Smooth muscle cell (in vitro differentiated cells): Measurements from ENCODE around the gene OR2C1. TPM values are rescaled to one million over a fixed set of nuclear protein-coding genes. Genes with fewer than 3 reads are reported as not detected.

Source experiments
- DNase-seq: peaks from one replicate; lab custom pipeline; 2025; ENCODE audit not compliant: unreplicated experiment; lab: John Stamatoyannopoulos, UW
- H2AFZ ChIP-seq: fragments of 200-600 bp; sonication (generic); 2 replicates; pipeline ENCODE4 v1.6.0; 2016; ENCODE audit warnings: antibody characterized with exemption, low read depth, mild to moderate bottlenecking
- H3F3A ChIP-seq: fragments of 200-600 bp; sonication (generic); 2 replicates; pipeline ENCODE4 v1.6.0; 2017; ENCODE audit warnings: antibody characterized with exemption, low read depth
- H3K27ac ChIP-seq: fragments of 200-600 bp; sonication (generic); 2 replicates; pipeline ENCODE4 v1.5.1; 2016; ENCODE audit warnings: low read depth, mild to moderate bottlenecking
- H3K27me3 ChIP-seq: fragments of 200-600 bp; sonication (generic); 2 replicates; pipeline ENCODE4 v1.6.1; 2016; ENCODE audit warnings: low read depth, mild to moderate bottlenecking
- H3K36me3 ChIP-seq: fragments of 200-600 bp; sonication (generic); 2 replicates; pipeline ENCODE4 v1.5.1; 2016; ENCODE audit warnings: low read depth
- H3K4me1 ChIP-seq: fragments of 200-600 bp; sonication (generic); 2 replicates; pipeline ENCODE4 v1.5.1; 2016; ENCODE audit warnings: low read depth
- H3K4me2 ChIP-seq: fragments of 200-600 bp; sonication (generic); 2 replicates; pipeline ENCODE4 v1.6.0; 2016; ENCODE audit warnings: mild to moderate bottlenecking
- H3K4me3 ChIP-seq: fragments of 200-600 bp; sonication (generic); 2 replicates; pipeline ENCODE4 v1.5.1; 2016; ENCODE audit warnings: mild to moderate bottlenecking
- H3K79me2 ChIP-seq: fragments of 200-600 bp; sonication (generic); 2 replicates; pipeline ENCODE4 v1.6.0; 2016; ENCODE audit warnings: low read depth, mild to moderate bottlenecking
- H3K9ac ChIP-seq: fragments of 200-600 bp; sonication (generic); 2 replicates; pipeline ENCODE4 v1.6.0; 2016; ENCODE audit warnings: low read depth
- H3K9me3 ChIP-seq: fragments of 200-600 bp; sonication (generic); replicated peaks from 2 replicates; pipeline ENCODE4 v1.5.1; 2016; ENCODE audit warnings: low read depth
- H4K20me1 ChIP-seq: fragments of 200-600 bp; sonication (generic); 2 replicates; pipeline ENCODE4 v1.6.0; 2016; ENCODE audit warnings: low read depth
- CTCF ChIP-seq: fragments of 200-600 bp; sonication (generic); IDR thresholded peaks from 2 replicates; pipeline ENCODE4 v1.5.1; 2017; ENCODE audit warnings: borderline replicate concordance, mild to moderate bottlenecking, antibody characterized with exemption; ENCODE audit not compliant: insufficient read depth, poor library complexity, severe bottlenecking
- WGBS: methylation state at CpG from one replicate; pipeline ENCODE4 v1.1.7; 2016; ENCODE audit warnings: low lambda C conversion rate; 5-methylcytosine and 5-hydroxymethylcytosine counted together
- polyA plus RNA-seq: library from polyadenylated mRNA; unstranded; fragments of >200 nt; fragmentation: Nextera tagmentation; extraction: Ambion mirVana; gene quantifications from 2 replicates; pipeline ENCODE4 v1.2.1, GENCODE V29; 2016
- total RNA-seq: library from RNA; depleted of rRNA; stranded (reverse); fragments of >200 nt; gene quantifications from 2 replicates; pipeline ENCODE4 v1.2.3, GENCODE V29; 2014

The OR2C1 gene
- total and polyA plus RNA-seq, 2 experiments from 2014 or later: not detected

GRCh38 chr16:3321816-3322215 lies 33.9 kb upstream of the OR2C1 start:
- peaks cover 22% of the 10 kb centered on the region for H3K9me3 ChIP-seq

GRCh38 chr16:3327514-3327913 lies 28.2 kb upstream of the OR2C1 start:
- H3K27me3 ChIP-seq: no peaks in the 10 kb centered on the region
- H3K36me3 ChIP-seq: no peaks in the 10 kb centered on the region
- H3K4me1 ChIP-seq: no peaks in the 10 kb centered on the region
- no peak overlapping the region for H3K4me3 ChIP-seq
- no peak overlapping the region for H3K27ac ChIP-seq
- DNase-seq: no peak
- H3K79me2 ChIP-seq: no peaks in the 10 kb centered on the region
- 88% methylated on average over 4 of the region's 4 CpGs for WGBS
- no peak for TF ChIP-seq CTCF
- H3K4me2 ChIP-seq: no peak overlapping the region
- no peaks in the 10 kb centered on the region for H3F3A ChIP-seq
- no peak overlapping the region for H2AFZ ChIP-seq
- H3K9ac ChIP-seq: no peak overlapping the region
- H3K9me3 ChIP-seq: no peaks in the 10 kb centered on the region
- H4K20me1 ChIP-seq: no peaks in the 10 kb centered on the region

More at GRCh38 chr16:3321816-3322215, 33.9 kb upstream of the OR2C1 start:
- H3K4me1 ChIP-seq: no peaks in the 10 kb centered on the region
- no peaks in the 10 kb centered on the region for H4K20me1 ChIP-seq
- no peaks in the 10 kb centered on the region for H3K27me3 ChIP-seq
- no peak for DNase-seq
- no peak for TF ChIP-seq CTCF
- H3K9ac ChIP-seq: no peak overlapping the region
- H3K27ac ChIP-seq: no peak overlapping the region
- no peak overlapping the region for H3K4me2 ChIP-seq
- H2AFZ ChIP-seq: no peak overlapping the region
- no peaks in the 10 kb centered on the region for H3F3A ChIP-seq
- peaks cover 21% of the 10 kb centered on the region for H3K36me3 ChIP-seq
- no peak overlapping the region for H3K4me3 ChIP-seq
- H3K79me2 ChIP-seq: no peaks in the 10 kb centered on the region
- WGBS: 75% methylated on average over 2 of the region's 2 CpGs

- Histone ChIP-seq H4K20me1 (no peaks in the 10 kb centered on the region), H3F3A (no peaks in the 10 kb centered on the region), H3K4me2 (no peak overlapping the region), H3K27me3 (no peaks in the 10 kb centered on the region), H3K4me1 (no peaks in the 10 kb centered on the region), H3K9me3 (no peaks in the 10 kb centered on the region), H3K9ac (no peak overlapping the region), H3K4me3 (no peak overlapping the region), H2AFZ (no peak overlapping the region), H3K27ac (no peak overlapping the region), H3K79me2 (no peaks in the 10 kb centered on the region), H3K36me3 (no peaks in the 10 kb centered on the region)
- 40% methylated on average over 3 of the region's 3 CpGs for WGBS
- TF ChIP-seq CTCF: no peak
- DNase-seq: no peak
Observed at GRCh38 chr16:3328104-3328503, 27.6 kb upstream of the OR2C1 start.

- no peak overlapping the region for H3K4me3 ChIP-seq
- H3K9ac ChIP-seq: no peak overlapping the region
- H3K4me1 ChIP-seq: no peaks in the 10 kb centered on the region
- no peaks in the 10 kb centered on the region for H3F3A ChIP-seq
- TF ChIP-seq CTCF: no peak
- no peaks in the 10 kb centered on the region for H3K79me2 ChIP-seq
- H3K36me3 ChIP-seq: no peaks in the 10 kb centered on the region
- DNase-seq: no peak
- H3K4me2 ChIP-seq: no peak overlapping the region
- H3K27ac ChIP-seq: no peak overlapping the region
- no peaks in the 10 kb centered on the region for H4K20me1 ChIP-seq
- H2AFZ ChIP-seq: no peak overlapping the region
- 65% methylated on average over 2 of the region's 2 CpGs for WGBS
- H3K27me3 ChIP-seq: no peaks in the 10 kb centered on the region
- H3K9me3 ChIP-seq: no peaks in the 10 kb centered on the region
Observed at GRCh38 chr16:3328643-3329042, 27.0 kb upstream of the OR2C1 start.
